Heart right ventricle (tissue), 16 donors: ENCODE results near the gene HPCAL1. TPM values are rescaled to one million over a fixed set of nuclear protein-coding genes. Genes with fewer than 3 reads are reported as not detected.

Experiments
- ATAC-seq, 8 donors: fragments of 200-7000 bp; cut with Tn5 transposase; one replicate each; pipeline ENCODE4 v1.9.1; 2020; ENCODE audit warnings: mild to moderate bottlenecking in 8 of 8, moderate library complexity in 8 of 8, moderate number of reproducible peaks in 1 of 8
- DNase-seq, 2 donors: peaks; one replicate each; pipeline ENCODE4 v3.0.0-alpha.2; 2020
- H3K27ac ChIP-seq, 10 donors: fragments of 200-600 bp; sonication (generic) in 2 of 10; one replicate each; pipeline versions ENCODE4 v1.5.0 to v1.8.0; 2020 to 2022; ENCODE audit warnings: mild to moderate bottlenecking in 3 of 10
- H3K27me3 ChIP-seq, 7 donors: fragments of 200-600 bp; one replicate each; pipeline ENCODE4 v1.8.0; 2021 to 2022; ENCODE audit warnings: mild to moderate bottlenecking in 2 of 7
- H3K36me3 ChIP-seq, 9 donors: fragments of 200-600 bp; sonication (generic) in 1 of 9; one replicate each; pipeline versions ENCODE4 v1.5.0 to v1.8.0; 2020 to 2022; ENCODE audit warnings: mild to moderate bottlenecking in 2 of 9
- H3K4me1 ChIP-seq, 9 donors: fragments of 200-600 bp; sonication (generic) in 1 of 9; one replicate each; pipeline versions ENCODE4 v1.5.0 to v1.8.0; 2020 to 2022; ENCODE audit warnings: mild to moderate bottlenecking in 4 of 9
- H3K4me3 ChIP-seq, 10 donors: fragments of 200-600 bp; sonication (generic) in 2 of 10; one replicate each; pipeline versions ENCODE4 v1.5.0 to v1.8.0; 2020 to 2022; ENCODE audit warnings: mild to moderate bottlenecking in 7 of 10, moderate library complexity in 2 of 10
- H3K9me3 ChIP-seq, 11 donors: fragments of 200-600 bp in 10 of 11; sonication (generic) in 2 of 11; one replicate each; pipeline versions ENCODE4 v1.5.0 to v1.8.0; 2013 to 2022; ENCODE audit warnings: mild to moderate bottlenecking in 2 of 11, control low read depth in 1 of 11, moderate library complexity in 1 of 11
- CTCF ChIP-seq, 9 donors: fragments of 200-600 bp; sonication (generic) in 2 of 9; IDR thresholded peaks; one replicate each; pipeline versions ENCODE4 v1.5.0 to v1.8.0; 2021 to 2022; ENCODE audit warnings: antibody characterized with exemption in 9 of 9, mild to moderate bottlenecking in 5 of 9, moderate library complexity in 1 of 9
- WGBS, 2 donors: extraction: QIAGEN DNeasy Blood & Tissue Kit; methylation state at CpG; one replicate each; pipeline ENCODE4 v1.1.7; 2013; ENCODE audit warnings: inconsistent platforms in 1 of 2; 5-methylcytosine and 5-hydroxymethylcytosine counted together
- intact Hi-C, 10 donors: fragments of 100-400 bp; cut with DNase I; formaldehyde crosslinking; loops; one replicate each; pipeline versions ENCODE4 v1.11.1 to v1.14.2; 2022
- polyA plus RNA-seq, 2 donors: library from polyadenylated mRNA; stranded (reverse); fragments of 200-250 nt; gene quantifications; one replicate each; pipeline ENCODE4 v1.2.3, GENCODE V29; 2013
- total RNA-seq, 10 donors: library from RNA; stranded (reverse); fragmentation: NEBNext Ultra II Directional in 3 of 10; extraction: Animal tissue kit (Norgen Biotek cat#: 25700) in 3 of 10; gene quantifications; one replicate each; pipeline versions ENCODE4 v1.2.1 to v1.2.4, GENCODE V29; 2021 to 2023
- donor health status: Arrhythmogenic right ventricular cardiomyopathy.
- donor health status: ischemic (EF 13 %, LVEDD 7.1; RV severe dilation, severe dysfunction).
- donor health status: healthy with polysubstance abuse.
- donor health status: DM: no; HTN: yes; CAD: no.
- donor health status: DM: no; HTN: no; CAD: no.
- donor health status: ischemic (EF 25% LVEDD 6.9; RV normal size, moderate dysfunction).
- donor health status: ischemic (EF 25% LVEDD 5.7; RV mildly dilated, moderate dysfunction).
- donor health status: healthy.
- donor health status: DM: yes; HTN: yes; CAD: no.
- donor health status: Ischemic cardiomyopathy.
- donor health status: ischemic (EF 35%, LVEDD 5.7; RV mildly dilated, moderate dysfunction).
- donor health status: nonischemic (EF 11% LVEDD 7.7; RV severe dilation, severe dysfunction).
- donor health status: DM: yes; HTN: yes; CAD: no.
- donor health status: PGD.
- donor health status: ischemic (EF 29% LVEDD 5.4; RV normal size, mild dysfunction).
- donor health status: nonischemic (EF 23%, LVEDD 6.1; RV moderate dilation, normal function).

HPCAL1 gene
- total and polyA plus RNA-seq, 12 donors, result 15.8 to 49.2 (median 27.5) TPM

- Histone ChIP-seq H3K9me3 (no peaks in the 10 kb centered on the region), H3K36me3 (peaks cover 0 to 14% (median 0%) of the 10 kb centered on the region in 9 donors), H3K4me1 (peaks cover 0 to 36% (median 11%) of the 10 kb centered on the region in 9 donors), H3K4me3 (no peak overlapping the region), H3K27me3 (no peaks in the 10 kb centered on the region), H3K27ac (no peak overlapping the region)
- no peak for ATAC-seq
- no peak for TF ChIP-seq CTCF (IDR thresholded peaks at IDR 0.05)
- 77 to 81% methylated on average over 5 of the region's 5 CpGs for WGBS, 2 donors
- intact Hi-C loops, result no loop called here
- DNase-seq, result no peak
Measured at GRCh38 chr2:10352361-10352760, 49.7 kb downstream of the HPCAL1 start.

- 95 to 96% methylated on average over 7 of the region's 7 CpGs for WGBS, 2 donors
- Histone ChIP-seq H3K4me1 (peaks cover 0 to 36% (median 10%) of the 10 kb centered on the region in 9 donors), H3K36me3 (peaks cover 0 to 14% (median 0%) of the 10 kb centered on the region in 9 donors), H3K4me3 (no peak overlapping the region), H3K27me3 (no peaks in the 10 kb centered on the region), H3K9me3 (no peaks in the 10 kb centered on the region), H3K27ac (no peak overlapping the region)
- DNase-seq (no peak), ATAC-seq (no peak)
- no peak for TF ChIP-seq CTCF (IDR thresholded peaks at IDR 0.05)
- intact Hi-C loops, result no loop called here
Measured at GRCh38 chr2:10352972-10353371, 50.3 kb downstream of the HPCAL1 start.

GRCh38 chr2:10353931-10354330, 51.2 kb downstream of the HPCAL1 start:
- Histone ChIP-seq H3K4me3 (no peak overlapping the region), H3K27me3 (no peaks in the 10 kb centered on the region), H3K4me1 (peaks cover 0 to 31% (median 3%) of the 10 kb centered on the region in 9 donors), H3K36me3 (peaks cover 0 to 19% (median 0%) of the 10 kb centered on the region in 9 donors), H3K9me3 (no peaks in the 10 kb centered on the region), H3K27ac (no peak overlapping the region)
- no peak for ATAC-seq
- TF ChIP-seq CTCF (IDR thresholded peaks at IDR 0.05), result no peak
- intact Hi-C loops, result no loop called here
- DNase-seq, result no peak
- 92 to 96% methylated on average over 9 of the region's 9 CpGs for WGBS, 2 donors

GRCh38 chr2:10354399-10354798, 51.7 kb downstream of the HPCAL1 start:
- H3K27me3 ChIP-seq, result no peaks in the 10 kb centered on the region
- 94 to 96% methylated on average over 10 of the region's 10 CpGs for whole genome bisulfite sequencing, 2 donors
- no peaks in the 10 kb centered on the region for H3K9me3 ChIP-seq
- H3K27ac ChIP-seq, result no peak overlapping the region
- DNase-seq (no peak), ATAC-seq (no peak)
- H3K4me1 ChIP-seq, result peaks cover 0 to 31% (median under 1%) of the 10 kb centered on the region in 9 donors
- intact Hi-C loops, result no loop called here
- H3K36me3 ChIP-seq, result peaks cover 0 to 22% (median 0%) of the 10 kb centered on the region in 9 donors
- TF ChIP-seq CTCF (IDR thresholded peaks at IDR 0.05), result no peak
- H3K4me3 ChIP-seq, result no peak overlapping the region
